ENCODE results near the gene WWP2. TPM values are rescaled to one million over a fixed set of nuclear protein-coding genes. Genes with fewer than 3 reads are reported as not detected.

WWP2 gene
- polyA plus RNA-seq, 3 donors: 29.6 to 54.4 (median 46.0) TPM

DNA sequence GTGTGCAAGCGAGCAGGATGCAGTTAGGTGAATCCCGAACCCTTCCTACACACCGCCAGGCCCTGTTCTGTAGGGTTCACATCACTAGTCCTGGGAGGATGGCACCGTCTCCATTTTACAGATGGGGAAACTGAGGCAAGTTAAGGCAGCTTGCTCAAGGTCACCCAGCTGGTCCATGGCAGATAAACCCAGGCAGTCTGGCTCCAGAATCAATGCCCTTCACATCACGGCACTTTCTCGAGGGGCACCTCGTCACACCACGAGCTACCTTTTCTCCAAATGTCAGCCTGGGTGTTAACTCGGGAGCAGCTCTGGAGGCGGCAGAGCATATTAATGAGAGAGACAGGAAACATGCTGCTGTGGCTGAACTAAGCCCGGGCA lies 16.9 kb upstream of the WWP2 start:
- Histone ChIP-seq H3K4me1 (ENCODE audit: control insufficient read depth in 1 of 2, insufficient read depth in 2 of 2, low read length in 2 of 2) (no peaks in the 10 kb centered on the region), H3K27ac (ENCODE audit: low read depth in 1 of 2, low read length in 2 of 2) (no peak overlapping the region), H2AFZ (ENCODE audit: insufficient read depth, low read depth, low read length, poor library complexity, severe bottlenecking) (no peak overlapping the region), H3K9me3 (replicated peaks in 1 of 2; ENCODE audit: control insufficient read depth in 1 of 2, insufficient read depth in 1 of 2, low read length in 2 of 2) (no peaks in the 10 kb centered on the region), H4K20me1 (ENCODE audit: insufficient read depth, low read length) (no peaks in the 10 kb centered on the region), H3K9ac (ENCODE audit: insufficient read depth, low read length, poor library complexity, severe bottlenecking) (no peak overlapping the region), H3K4me3 (replicated peaks in 1 of 3; ENCODE audit: low read depth in 2 of 3, low read length in 3 of 3) (no peak overlapping the region), H3K4me2 (replicated peaks; ENCODE audit: extremely low read depth, low read length, poor library complexity, severe bottlenecking) (no peak overlapping the region), H3K79me2 (ENCODE audit: insufficient read depth, low read length) (no peaks in the 10 kb centered on the region), H3K36me3 (replicated peaks in 1 of 2; ENCODE audit: control insufficient read depth in 1 of 2, insufficient read depth in 2 of 2, low read length in 2 of 2) (peaks cover 86 to 99% of the 10 kb centered on the region in 2 donors), H3K27me3 (ENCODE audit: control insufficient read depth in 2 of 2, insufficient read depth in 2 of 2, low read length in 2 of 2) (no peaks in the 10 kb centered on the region)
- DNase-seq: no peak
- no peaks in the 10 kb centered on the region for H3K27me3 Mint-ChIP-seq (ENCODE audit: low read depth in 3 of 3)
- H3K36me3 Mint-ChIP-seq: peaks cover 81 to 97% of the 10 kb centered on the region in 2 donors
- H3K4me3 Mint-ChIP-seq: no peak overlapping the region
- 98% methylated on average over 6 of the region's 11 CpGs for WGBS (ENCODE audit: insufficient coverage)
- no peak overlapping the region for H3K27ac Mint-ChIP-seq
- H3K9me3 Mint-ChIP-seq: peaks cover 0 to 4% (median 0%) of the 10 kb centered on the region in 7 donors
- TF ChIP-seq, protein P1, sequence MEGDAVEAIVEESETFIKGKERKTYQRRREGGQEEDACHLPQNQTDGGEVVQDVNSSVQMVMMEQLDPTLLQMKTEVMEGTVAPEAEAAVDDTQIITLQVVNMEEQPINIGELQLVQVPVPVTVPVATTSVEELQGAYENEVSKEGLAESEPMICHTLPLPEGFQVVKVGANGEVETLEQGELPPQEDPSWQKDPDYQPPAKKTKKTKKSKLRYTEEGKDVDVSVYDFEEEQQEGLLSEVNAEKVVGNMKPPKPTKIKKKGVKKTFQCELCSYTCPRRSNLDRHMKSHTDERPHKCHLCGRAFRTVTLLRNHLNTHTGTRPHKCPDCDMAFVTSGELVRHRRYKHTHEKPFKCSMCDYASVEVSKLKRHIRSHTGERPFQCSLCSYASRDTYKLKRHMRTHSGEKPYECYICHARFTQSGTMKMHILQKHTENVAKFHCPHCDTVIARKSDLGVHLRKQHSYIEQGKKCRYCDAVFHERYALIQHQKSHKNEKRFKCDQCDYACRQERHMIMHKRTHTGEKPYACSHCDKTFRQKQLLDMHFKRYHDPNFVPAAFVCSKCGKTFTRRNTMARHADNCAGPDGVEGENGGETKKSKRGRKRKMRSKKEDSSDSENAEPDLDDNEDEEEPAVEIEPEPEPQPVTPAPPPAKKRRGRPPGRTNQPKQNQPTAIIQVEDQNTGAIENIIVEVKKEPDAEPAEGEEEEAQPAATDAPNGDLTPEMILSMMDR (IDR thresholded peaks at IDR 0.05): no peak
- peaks cover 2% of the 10 kb centered on the region for H3K4me1 Mint-ChIP-seq
- intact Hi-C loops (cut with micrococcal nuclease): no loop called here

DNA sequence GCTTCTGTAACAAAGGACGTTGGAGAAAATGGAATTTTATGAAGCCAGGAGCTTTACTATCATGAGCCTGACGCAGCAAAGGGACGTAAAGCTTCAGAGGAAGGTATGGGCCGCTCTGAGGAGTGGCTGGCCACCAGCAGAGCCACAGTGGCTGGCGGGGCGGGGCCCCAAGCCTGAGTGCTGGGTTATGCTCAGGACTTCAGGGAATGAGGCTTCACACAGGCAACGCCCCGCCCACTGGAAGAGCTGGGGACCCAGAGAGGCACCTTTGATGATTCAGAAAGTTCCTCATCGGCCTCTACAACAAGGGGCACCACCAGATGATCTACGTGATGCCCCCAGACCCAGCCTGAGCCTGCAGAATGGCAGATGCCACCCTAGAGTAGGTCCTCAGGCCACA lies 16.2 kb upstream of the WWP2 start:
- peaks cover 83 to 97% of the 10 kb centered on the region in 2 donors for H3K36me3 Mint-ChIP-seq
- H2AFZ ChIP-seq (ENCODE audit: insufficient read depth, low read depth, low read length, poor library complexity, severe bottlenecking): no peak overlapping the region
- peaks cover 0 to 4% (median 0%) of the 10 kb centered on the region in 7 donors for H3K9me3 Mint-ChIP-seq
- no peak overlapping the region for H3K27ac ChIP-seq (ENCODE audit: low read depth in 1 of 2, low read length in 2 of 2)
- H3K4me1 ChIP-seq (ENCODE audit: control insufficient read depth in 1 of 2, insufficient read depth in 2 of 2, low read length in 2 of 2): no peaks in the 10 kb centered on the region
- H3K27me3 Mint-ChIP-seq (ENCODE audit: low read depth in 3 of 3): no peaks in the 10 kb centered on the region
- H3K9me3 ChIP-seq (replicated peaks in 1 of 2; ENCODE audit: control insufficient read depth in 1 of 2, insufficient read depth in 1 of 2, low read length in 2 of 2): no peaks in the 10 kb centered on the region
- no peaks in the 10 kb centered on the region for H4K20me1 ChIP-seq (ENCODE audit: insufficient read depth, low read length)
- DNase-seq: no peak
- no peaks in the 10 kb centered on the region for H3K27me3 ChIP-seq (ENCODE audit: control insufficient read depth in 2 of 2, insufficient read depth in 2 of 2, low read length in 2 of 2)
- 92% methylated on average over 10 of the region's 10 CpGs for WGBS (ENCODE audit: insufficient coverage)
- no peak overlapping the region for H3K4me3 Mint-ChIP-seq
- H3K27ac Mint-ChIP-seq: no peak overlapping the region
- no peaks in the 10 kb centered on the region for H3K79me2 ChIP-seq (ENCODE audit: insufficient read depth, low read length)
- no peak overlapping the region for H3K4me2 ChIP-seq (replicated peaks; ENCODE audit: extremely low read depth, low read length, poor library complexity, severe bottlenecking)
- peaks cover 89 to 100% of the 10 kb centered on the region in 2 donors for H3K36me3 ChIP-seq (replicated peaks in 1 of 2; ENCODE audit: control insufficient read depth in 1 of 2, insufficient read depth in 2 of 2, low read length in 2 of 2)
- TF ChIP-seq, protein P1 (IDR thresholded peaks at IDR 0.05): no peak
- H3K4me3 ChIP-seq (replicated peaks in 1 of 3; ENCODE audit: low read depth in 2 of 3, low read length in 3 of 3): no peak overlapping the region
- H3K9ac ChIP-seq (ENCODE audit: insufficient read depth, low read length, poor library complexity, severe bottlenecking): no peak overlapping the region
- intact Hi-C loops (cut with micrococcal nuclease): no loop called here
- peaks cover 2% of the 10 kb centered on the region for H3K4me1 Mint-ChIP-seq
